Measurements from ENCODE around the gene BSX.

The BSX gene

GRCh38 chr11:122981388-122982264 is at the start of gene BSX:
Gene BSX (minus strand): TSS chr11:122981834. CDS start chr11:122981671, 163 bp downstream.
- DNase-seq, result peak; percentile 70

- DNase-seq, result no peak
Observed at GRCh38 chr11:123030517-123030916, 48.9 kb upstream of the BSX start.

- DNase-seq, result peak; percentile 69
Observed at GRCh38 chr11:123020968-123021367, 39.3 kb upstream of the BSX start.

GRCh38 chr11:123018702-123019101 is 37.1 kb upstream of the BSX start:
- no peak for DNase-seq

- DNase-seq, result no peak
Observed at GRCh38 chr11:123011510-123011909, 29.9 kb upstream of the BSX start.

- DNase-seq, result no peak
Observed at GRCh38 chr11:123006860-123007542, 25.4 kb upstream of the BSX start.

GRCh38 chr11:123000721-123001120 is 19.1 kb upstream of the BSX start:
- no peak for DNase-seq

- DNase-seq, result no peak
Observed at GRCh38 chr11:122998727-122999366, 17.2 kb upstream of the BSX start.

GRCh38 chr11:122995526-122995925 is 13.9 kb upstream of the BSX start:
- DNase-seq, result no peak

- peak; percentile 70 for DNase-seq
Observed at GRCh38 chr11:122984186-122985011, 2.8 kb upstream of the BSX start.

GRCh38 chr11:122983438-122984185 is 2.0 kb upstream of the BSX start:
- no peak for DNase-seq

- DNase-seq, result no peak
Observed at GRCh38 chr11:122979815-122980595, 1.6 kb downstream of the BSX start.

- DNase-seq, result no peak
Observed at GRCh38 chr11:122979103-122979814, 2.4 kb downstream of the BSX start.

- DNase-seq, result no peak
Observed at GRCh38 chr11:122978299-122978620, 3.4 kb downstream of the BSX start.

GRCh38 chr11:122977470-122978298 is 4.0 kb downstream of the BSX start:
- DNase-seq, result no peak

- DNase-seq, result no peak
Observed at GRCh38 chr11:122976734-122977469, 4.7 kb downstream of the BSX start.

GRCh38 chr11:122976061-122976733 is 5.4 kb downstream of the BSX start:
- DNase-seq, result no peak

- no peak for DNase-seq
Observed at GRCh38 chr11:122963961-122964360, 17.7 kb downstream of the BSX start.

Data from 8988T (cell line).